Gastrocnemius medialis (tissue), 4 donors: ENCODE measurements around the gene RETN. TPM values are rescaled to one million over a fixed set of nuclear protein-coding genes. Genes with fewer than 3 reads are reported as not detected.

Source experiments
- ATAC-seq, 2 donors: fragments of 150-250 bp; one replicate each; pipeline ENCODE4 v1.9.1; 2016
- DNase-seq, 2 donors: peaks; one replicate each; pipeline ENCODE4 v3.0.0-alpha.2; 2019
- H3K27ac ChIP-seq, 4 donors: fragments of 200-600 bp; sonication (generic); 1 replicate in 1 of 4; 2 replicates in 3 of 4; pipeline ENCODE4 v1.5.1; 2016 to 2018; ENCODE audit warnings: mild to moderate bottlenecking in 2 of 4, moderate library complexity in 1 of 4
- H3K27me3 ChIP-seq, 3 donors: fragments of 200-600 bp; sonication (generic) in 2 of 3; 1 replicate in 1 of 3; 2 replicates in 2 of 3; pipeline versions ENCODE4 v1.5.1 to v1.6.0; 2016 to 2019; ENCODE audit warnings: mild to moderate bottlenecking in 1 of 3, moderate library complexity in 1 of 3
- H3K36me3 ChIP-seq, 2 donors: fragments of 200-600 bp; sonication (generic) in 1 of 2; one replicate each; pipeline ENCODE4 v1.5.1; 2017 to 2018
- H3K4me1 ChIP-seq, 2 donors: fragments of 200-600 bp; sonication (generic) in 1 of 2; one replicate each; pipeline ENCODE4 v1.5.1; 2016 to 2017; ENCODE audit warnings: mild to moderate bottlenecking in 2 of 2
- H3K4me3 ChIP-seq, 4 donors: fragments of 200-600 bp; sonication (generic) in 3 of 4; 1 replicate in 1 of 4; 2 replicates in 3 of 4; pipeline ENCODE4 v1.5.1; 2016 to 2019; ENCODE audit warnings: mild to moderate bottlenecking in 2 of 4
- H3K9me3 ChIP-seq, 3 donors: fragments of 200-600 bp; sonication (generic) in 2 of 3; 1 replicate in 1 of 3; 2 replicates in 2 of 3; pipeline ENCODE4 v1.5.1; 2016 to 2019
- POLR2A ChIP-seq, 2 donors: fragments of 450-650 bp; IDR thresholded peaks; one replicate each; pipeline ENCODE4 v1.6.1; 2017; ENCODE audit warnings: antibody characterized with exemption in 2 of 2, mild to moderate bottlenecking in 2 of 2, moderate library complexity in 2 of 2
- in situ Hi-C, 4 donors: fragments of 200-750 bp; cut with MboI; loops; one replicate each; pipeline versions ENCODE4 v1.15.0 to v1.8.0; 2017; ENCODE audit warnings: low sequenced_read_pairs in 4 of 4
- intact Hi-C: fragments of 100-400 bp; cut with DNase I; formaldehyde crosslinking; loops from one replicate; pipeline ENCODE4 v1.15.1; 2023; ENCODE audit warnings: low total_unique reads
- total RNA-seq, 4 donors: library from RNA; depleted of rRNA; stranded (reverse); fragments of >200 nt; gene quantifications; one replicate each; pipeline versions ENCODE4 v1.1.0 to v1.2.3, GENCODE V29; 2016
- TF ChIP-seq, protein P1 (sequence below), 5 experiments: fragments of 450-650 bp in 3 of 5; fragments of 200-600 bp in 2 of 5; sonication (generic) in 2 of 5; IDR thresholded peaks in 4 of 5; conservative IDR thresholded peaks in 1 of 5; 1 replicate in 4 of 5; 2 replicates in 1 of 5; pipeline ENCODE4 v1.5.1; 2016 to 2019; ENCODE audit warnings: antibody characterized with exemption in 5 of 5, mild to moderate bottlenecking in 3 of 5, moderate library complexity in 3 of 5

RETN gene
- total RNA-seq, 4 donors from 2014 or later, result 1.2 TPM; not detected in 3

DNA sequence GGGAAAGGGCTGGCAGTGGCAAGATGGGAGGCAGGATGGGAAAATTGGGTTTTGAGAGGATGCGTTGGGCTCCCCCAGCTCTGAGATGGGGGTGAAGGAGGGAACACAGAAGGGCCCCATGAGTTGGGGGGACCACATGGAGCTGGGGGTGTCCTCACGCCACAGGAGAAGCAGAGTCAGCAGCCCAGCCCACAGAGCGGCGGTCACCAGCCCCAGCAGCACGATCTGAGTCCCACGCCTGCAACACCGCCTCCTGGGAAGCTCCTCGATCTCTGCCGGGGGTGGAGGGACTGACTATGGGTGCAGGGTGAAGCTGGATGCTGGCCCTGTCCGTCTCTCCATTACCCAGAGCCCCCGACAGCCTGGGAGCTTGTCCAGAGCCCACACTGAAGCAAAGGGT, 29.7 kb downstream of the RETN start:
- H3K4me3 ChIP-seq, result no peak overlapping the region
- in situ Hi-C loops, result no loop called here
- no peaks in the 10 kb centered on the region for H3K4me1 ChIP-seq
- intact Hi-C loops, result no loop called here
- no peak for TF ChIP-seq POLR2A (IDR thresholded peaks at IDR 0.05)
- TF ChIP-seq, protein P1, sequence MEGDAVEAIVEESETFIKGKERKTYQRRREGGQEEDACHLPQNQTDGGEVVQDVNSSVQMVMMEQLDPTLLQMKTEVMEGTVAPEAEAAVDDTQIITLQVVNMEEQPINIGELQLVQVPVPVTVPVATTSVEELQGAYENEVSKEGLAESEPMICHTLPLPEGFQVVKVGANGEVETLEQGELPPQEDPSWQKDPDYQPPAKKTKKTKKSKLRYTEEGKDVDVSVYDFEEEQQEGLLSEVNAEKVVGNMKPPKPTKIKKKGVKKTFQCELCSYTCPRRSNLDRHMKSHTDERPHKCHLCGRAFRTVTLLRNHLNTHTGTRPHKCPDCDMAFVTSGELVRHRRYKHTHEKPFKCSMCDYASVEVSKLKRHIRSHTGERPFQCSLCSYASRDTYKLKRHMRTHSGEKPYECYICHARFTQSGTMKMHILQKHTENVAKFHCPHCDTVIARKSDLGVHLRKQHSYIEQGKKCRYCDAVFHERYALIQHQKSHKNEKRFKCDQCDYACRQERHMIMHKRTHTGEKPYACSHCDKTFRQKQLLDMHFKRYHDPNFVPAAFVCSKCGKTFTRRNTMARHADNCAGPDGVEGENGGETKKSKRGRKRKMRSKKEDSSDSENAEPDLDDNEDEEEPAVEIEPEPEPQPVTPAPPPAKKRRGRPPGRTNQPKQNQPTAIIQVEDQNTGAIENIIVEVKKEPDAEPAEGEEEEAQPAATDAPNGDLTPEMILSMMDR (IDR thresholded peaks at IDR 0.05 in 4 of 5, conservative IDR thresholded peaks at IDR 0.05 in 1 of 5), result no peak
- ATAC-seq (no peak), DNase-seq (no peak)
- no peaks in the 10 kb centered on the region for H3K36me3 ChIP-seq
- H3K27me3 ChIP-seq, result peaks cover 0 to 22% (median 17%) of the 10 kb centered on the region in 3 donors
- no peaks in the 10 kb centered on the region for H3K9me3 ChIP-seq
- H3K27ac ChIP-seq, result no peak overlapping the region

DNA sequence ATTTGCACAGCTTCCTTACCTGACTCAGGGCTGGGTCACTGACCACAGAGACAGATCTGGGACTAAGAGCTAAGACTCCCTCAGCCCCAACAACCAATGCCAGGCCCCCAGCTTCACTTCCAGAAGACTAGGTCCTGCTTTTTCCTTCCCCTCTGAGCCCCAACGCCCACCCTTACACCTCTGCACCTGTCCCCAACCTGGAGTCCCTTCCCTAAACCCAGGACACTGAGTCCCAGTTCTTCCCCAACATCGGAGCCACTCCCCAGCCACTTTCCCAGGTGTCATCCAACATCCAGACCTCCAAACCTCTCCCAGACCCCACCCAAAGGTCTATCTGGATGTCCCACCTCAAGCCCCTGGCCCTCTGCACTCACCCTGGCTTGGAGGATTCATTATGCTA, 30.2 kb downstream of the RETN start:
- no peak overlapping the region for H3K27ac ChIP-seq
- DNase-seq (no peak), ATAC-seq (no peak)
- TF ChIP-seq, protein P1 (IDR thresholded peaks at IDR 0.05 in 4 of 5, conservative IDR thresholded peaks at IDR 0.05 in 1 of 5), result no peak
- no peak for TF ChIP-seq POLR2A (IDR thresholded peaks at IDR 0.05)
- H3K9me3 ChIP-seq, result no peaks in the 10 kb centered on the region
- no peaks in the 10 kb centered on the region for H3K36me3 ChIP-seq
- H3K4me1 ChIP-seq, result no peaks in the 10 kb centered on the region
- H3K4me3 ChIP-seq, result no peak overlapping the region
- peaks cover 0 to 22% (median 17%) of the 10 kb centered on the region in 3 donors for H3K27me3 ChIP-seq
- in situ Hi-C loops, result no loop called here
- intact Hi-C loops, result no loop called here

DNA sequence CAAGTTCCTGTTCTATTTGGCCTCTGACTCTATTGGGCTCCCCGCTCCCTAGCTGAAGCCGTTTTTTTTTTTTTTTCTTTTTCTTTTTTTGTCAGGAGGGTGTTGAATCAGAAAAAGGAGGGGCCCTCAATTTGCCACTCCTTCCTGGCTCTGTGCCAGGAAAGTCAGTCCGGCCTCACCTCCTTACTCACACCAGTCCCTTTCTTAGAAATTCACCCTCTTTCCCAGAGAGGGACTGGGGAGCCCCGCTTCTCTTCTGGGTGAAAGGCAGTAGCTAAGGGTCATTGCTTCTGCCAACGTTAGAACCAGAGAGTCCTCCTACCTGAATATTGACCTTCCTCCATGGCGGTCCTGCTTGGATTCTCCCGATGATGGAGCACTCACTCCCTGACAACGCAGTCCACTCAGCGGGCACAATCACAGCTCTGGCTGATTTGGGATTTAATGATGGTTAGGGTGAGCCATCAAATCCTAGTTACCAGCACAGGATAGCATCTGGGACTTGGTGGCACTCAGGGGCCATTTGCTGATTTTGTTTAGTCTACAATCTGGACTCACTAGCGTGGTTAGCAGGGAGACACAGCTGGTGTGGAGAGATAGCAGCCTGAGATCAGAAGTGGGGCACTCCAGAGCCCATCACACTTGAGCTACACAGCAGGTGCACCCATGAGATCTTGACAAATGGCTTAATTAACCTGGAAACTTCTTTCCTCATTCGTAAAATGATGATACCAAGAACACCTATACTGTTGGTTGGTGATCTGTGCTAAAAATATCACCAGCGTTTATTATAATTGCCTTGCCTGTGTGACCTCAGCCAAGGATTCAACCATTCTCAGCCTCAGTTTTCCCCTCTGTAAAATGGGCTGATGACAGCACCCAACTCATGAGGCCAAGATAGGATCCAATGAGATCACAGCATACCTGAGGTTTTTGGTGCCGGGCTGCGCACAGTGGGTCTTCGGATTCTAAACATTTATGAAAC, 30.9 kb downstream of the RETN start:
- H3K36me3 ChIP-seq, result no peaks in the 10 kb centered on the region
- no peak overlapping the region for H3K4me3 ChIP-seq
- no peaks in the 10 kb centered on the region for H3K9me3 ChIP-seq
- H3K27ac ChIP-seq, result no peak overlapping the region
- ATAC-seq (no peak), DNase-seq (no peak)
- no peaks in the 10 kb centered on the region for H3K4me1 ChIP-seq
- in situ Hi-C loops, result no loop called here
- TF ChIP-seq, protein P1 (IDR thresholded peaks at IDR 0.05 in 4 of 5, conservative IDR thresholded peaks at IDR 0.05 in 1 of 5), result no peak
- H3K27me3 ChIP-seq, result peaks cover 0 to 22% (median 17%) of the 10 kb centered on the region in 3 donors
- intact Hi-C loops, result no loop called here

DNA sequence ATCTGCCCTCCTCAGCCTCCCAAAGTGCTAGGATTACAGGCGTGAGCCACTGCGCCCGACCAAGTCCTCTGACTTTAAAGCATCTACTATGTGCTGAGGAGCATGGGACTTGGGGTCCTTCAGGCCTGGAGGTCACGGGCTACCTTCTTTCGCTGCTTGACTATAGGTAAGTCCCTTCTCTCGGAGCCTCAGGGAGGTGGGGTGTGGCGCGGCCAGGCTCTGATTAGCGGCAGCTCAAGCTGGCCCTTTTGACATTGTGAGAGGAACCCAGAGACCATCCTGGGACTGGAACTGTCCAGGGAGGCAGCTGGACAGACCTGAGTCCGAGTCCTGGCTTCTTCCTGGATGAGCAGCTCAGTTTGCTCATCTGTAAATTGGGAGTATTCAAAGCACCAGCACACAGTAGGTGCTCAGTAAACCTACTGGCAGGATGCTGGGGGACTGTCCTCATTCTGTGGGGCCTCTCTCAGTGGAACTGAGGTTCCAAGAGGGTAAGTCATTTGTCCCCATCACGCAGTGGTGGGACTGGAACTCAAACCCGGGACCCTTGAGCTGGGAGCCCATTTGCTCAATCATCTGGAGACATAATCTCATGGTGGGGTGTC, 32.3 kb downstream of the RETN start:
- Histone ChIP-seq H3K9me3 (no peaks in the 10 kb centered on the region), H3K27ac (no peak overlapping the region), H3K36me3 (no peaks in the 10 kb centered on the region), H3K4me3 (no peak overlapping the region), H3K27me3 (peaks cover 0 to 22% (median 13%) of the 10 kb centered on the region in 3 donors), H3K4me1 (no peaks in the 10 kb centered on the region)
- DNase-seq (no peak), ATAC-seq (no peak)
- TF ChIP-seq, protein P1 (IDR thresholded peaks at IDR 0.05 in 4 of 5, conservative IDR thresholded peaks at IDR 0.05 in 1 of 5), result no peak
- TF ChIP-seq POLR2A (IDR thresholded peaks at IDR 0.05), result no peak
- intact Hi-C loops, result no loop called here
- in situ Hi-C loops, result no loop called here
